GM12874 (cell line): Measurements from ENCODE around the gene RCC2.

ENCODE experiments used
- CTCF ChIP-seq: IDR thresholded peaks from 2 replicates; pipeline ENCODE4 v1.5.1; 2011; ENCODE audit warnings: low read depth, mild to moderate bottlenecking, control low read depth, low read length, moderate library complexity; ENCODE audit not compliant: insufficient read depth

The RCC2 gene

GRCh38 chr1:17363771-17364170 is 75.7 kb downstream of the RCC2 start:
- TF ChIP-seq CTCF = no peak

DNA sequence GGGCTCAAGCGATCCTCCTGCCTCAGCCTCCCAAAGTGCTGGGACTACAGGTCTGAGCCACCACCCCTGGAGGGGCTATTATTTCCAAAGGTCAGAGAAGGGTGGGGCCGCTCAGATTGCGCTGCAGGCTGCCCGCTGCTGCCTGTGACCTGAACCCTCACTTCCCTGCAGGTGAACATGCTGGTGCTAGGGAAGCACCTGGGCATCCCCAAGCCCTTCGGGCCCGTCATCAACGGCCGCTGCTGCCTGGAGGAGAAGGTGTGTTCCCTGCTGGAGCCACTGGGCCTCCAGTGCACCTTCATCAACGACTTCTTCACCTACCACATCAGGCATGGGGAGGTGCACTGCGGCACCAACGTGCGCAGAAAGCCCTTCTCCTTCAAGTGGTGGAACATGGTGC is 76.1 kb downstream of the RCC2 start:
- no peak for TF ChIP-seq CTCF

DNA sequence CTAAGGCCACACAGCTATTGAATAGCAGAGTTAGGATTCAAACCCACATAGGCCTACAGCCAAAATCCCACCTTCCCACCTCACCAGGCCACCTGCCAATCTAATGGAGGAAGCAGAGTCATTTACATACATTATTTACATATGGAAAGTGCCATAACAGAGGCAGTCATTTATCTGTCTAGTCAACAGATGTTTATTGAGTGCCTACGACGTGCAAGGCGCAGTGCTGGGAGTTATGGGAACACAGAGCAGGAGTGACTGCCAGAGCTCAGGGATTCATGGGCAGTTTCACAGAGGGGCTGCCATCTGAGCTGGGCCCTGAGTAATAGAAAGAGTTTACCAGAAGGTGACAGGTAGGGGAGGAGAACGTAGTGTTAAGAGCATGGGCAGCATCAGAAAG is 77.8 kb downstream of the RCC2 start:
- TF ChIP-seq CTCF = no peak

DNA sequence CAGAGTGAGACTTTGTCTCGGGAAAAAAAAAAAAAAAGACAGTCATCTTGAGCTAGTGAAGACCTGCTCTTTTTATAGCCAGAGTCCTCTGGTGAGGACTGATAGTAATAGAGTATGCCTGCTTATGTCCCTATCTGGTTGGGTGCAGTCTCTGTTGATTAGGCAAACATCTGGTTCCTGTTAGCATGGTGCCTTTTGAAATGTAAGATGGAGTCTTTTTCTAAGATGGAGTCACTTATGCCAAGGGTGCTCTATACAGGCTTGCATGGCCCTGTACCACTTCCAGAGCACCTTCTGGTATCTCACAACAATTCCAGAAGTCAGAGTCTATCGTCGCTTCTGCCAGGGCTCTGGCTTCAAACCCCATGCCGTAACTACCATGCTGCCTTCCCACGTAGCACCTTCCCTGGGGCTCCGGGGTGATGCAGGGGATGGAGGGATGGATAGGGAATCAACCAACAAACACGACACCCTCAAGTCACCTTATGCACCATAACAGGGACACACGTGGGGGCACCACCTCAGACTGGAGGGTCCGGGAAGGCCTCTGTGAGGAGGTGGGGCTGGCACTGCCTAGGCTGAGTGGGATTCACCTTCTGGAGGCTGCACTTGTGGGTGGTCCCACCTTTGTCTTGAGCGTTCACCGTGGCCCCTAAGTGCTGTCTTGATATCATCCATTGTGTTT is 79.1 kb downstream of the RCC2 start:
- no peak for TF ChIP-seq CTCF

- no peak for TF ChIP-seq CTCF
These were observed 79.7 kb downstream of the RCC2 start for GRCh38 chr1:17359808-17360207.

DNA sequence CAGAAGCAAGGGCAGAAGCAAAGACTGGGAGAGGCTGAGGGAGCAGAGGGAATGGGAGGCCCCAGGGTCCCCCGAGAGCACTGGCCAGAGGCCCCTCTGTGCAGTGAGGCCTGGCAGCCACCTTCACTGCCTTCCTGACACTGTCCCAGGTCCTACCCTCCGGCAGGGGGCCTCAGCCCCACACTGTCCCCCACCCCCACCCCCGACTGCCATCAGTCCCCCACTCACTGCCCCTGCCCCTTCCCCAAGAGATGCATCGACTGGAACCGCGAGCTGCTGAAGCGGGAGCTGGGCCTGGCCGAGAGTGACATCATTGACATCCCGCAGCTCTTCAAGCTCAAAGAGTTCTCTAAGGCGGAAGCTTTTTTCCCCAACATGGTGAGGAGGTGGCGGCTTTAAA is 80.4 kb downstream of the RCC2 start:
- no peak for TF ChIP-seq CTCF

- no peak for TF ChIP-seq CTCF
These were observed 80.9 kb downstream of the RCC2 start for GRCh38 chr1:17358557-17358956.
